Right lobe of liver (tissue), 6 donors: Measurements from ENCODE around the gene CENPP. TPM values are rescaled to one million over a fixed set of nuclear protein-coding genes. Genes with fewer than 3 reads are reported as not detected.

Source experiments
- ATAC-seq, 4 donors: fragments of 200-7000 bp; cut with Tn5 transposase; one replicate each; pipeline ENCODE4 v1.9.1; 2020; ENCODE audit warnings: mild to moderate bottlenecking in 4 of 4, moderate library complexity in 4 of 4
- DNase-seq, 3 donors: peaks; one replicate each; pipeline ENCODE4 v3.0.0-alpha.2; 2020
- H3K27ac ChIP-seq, 3 donors: fragments of 200-600 bp; one replicate each; pipeline ENCODE4 v1.8.0; 2022
- H3K27me3 ChIP-seq, 2 donors: fragments of 200-600 bp; one replicate each; pipeline ENCODE4 v1.8.0; 2022
- H3K36me3 ChIP-seq, 4 donors: fragments of 200-600 bp; sonication (generic) in 1 of 4; one replicate each; pipeline versions ENCODE4 v1.5.1 to v1.8.0; 2017 to 2022; ENCODE audit warnings: control low read depth in 1 of 4
- H3K4me1 ChIP-seq, 4 donors: fragments of 200-600 bp; sonication (generic) in 1 of 4; one replicate each; pipeline versions ENCODE4 v1.5.1 to v1.8.0; 2017 to 2022; ENCODE audit warnings: control low read depth in 1 of 4
- H3K4me3 ChIP-seq, 3 donors: fragments of 200-600 bp; one replicate each; pipeline ENCODE4 v1.8.0; 2022
- H3K9me3 ChIP-seq, 4 donors: fragments of 200-600 bp; sonication (generic) in 1 of 4; one replicate each; pipeline versions ENCODE4 v1.5.1 to v1.8.0; 2017 to 2022; ENCODE audit warnings: control low read depth in 1 of 4
- POLR2A ChIP-seq: fragments of 450-650 bp; IDR thresholded peaks from one replicate; pipeline ENCODE4 v1.6.1; 2017; ENCODE audit warnings: antibody characterized with exemption, mild to moderate bottlenecking
- WGBS: methylation state at CpG from one replicate; pipeline ENCODE4 v1.1.6; 2018; ENCODE audit warnings: low coverage, low lambda C conversion rate; ENCODE audit not compliant: insufficient coverage; ENCODE audit errors: missing lambda C conversion rate; 5-methylcytosine and 5-hydroxymethylcytosine counted together
- intact Hi-C, 2 donors: fragments of 100-400 bp; cut with DNase I; formaldehyde crosslinking; loops; one replicate each; pipeline versions ENCODE4 v1.11.2 to v1.14.1; 2022
- total RNA-seq, 6 experiments: library from RNA; depleted of rRNA in 2 of 6; stranded (reverse); fragments of >200 nt in 2 of 6; fragmentation: NEBNext Ultra II Directional in 3 of 6; extraction: Animal tissue kit (Norgen Biotek cat#: 25700) in 3 of 6; gene quantifications; one replicate each; pipeline versions ENCODE4 v1.1.0 to v1.2.4, GENCODE V29; 2016 to 2023
- TF ChIP-seq, protein P1 (sequence below), 4 donors: fragments of 200-600 bp in 3 of 4; fragments of 450-650 bp in 1 of 4; IDR thresholded peaks; one replicate each; pipeline versions ENCODE4 v1.5.1 to v1.8.0; 2016 to 2022; ENCODE audit warnings: antibody characterized with exemption in 4 of 4, mild to moderate bottlenecking in 2 of 4
- donor health status: DM: no; HTN: yes; CAD: no.
- donor health status: DM: no; HTN: no; CAD: no.
- donor health status: DM: no; HTN: no; CAD: no.
- donor health status: DM: no; HTN: yes; CAD: no.
- donor health status: DM: no; HTN: yes; CAD: no.

Gene CENPP
- total RNA-seq, 6 experiments from 2014 or later: 1.0 to 3.7 (median 1.5) TPM

DNA sequence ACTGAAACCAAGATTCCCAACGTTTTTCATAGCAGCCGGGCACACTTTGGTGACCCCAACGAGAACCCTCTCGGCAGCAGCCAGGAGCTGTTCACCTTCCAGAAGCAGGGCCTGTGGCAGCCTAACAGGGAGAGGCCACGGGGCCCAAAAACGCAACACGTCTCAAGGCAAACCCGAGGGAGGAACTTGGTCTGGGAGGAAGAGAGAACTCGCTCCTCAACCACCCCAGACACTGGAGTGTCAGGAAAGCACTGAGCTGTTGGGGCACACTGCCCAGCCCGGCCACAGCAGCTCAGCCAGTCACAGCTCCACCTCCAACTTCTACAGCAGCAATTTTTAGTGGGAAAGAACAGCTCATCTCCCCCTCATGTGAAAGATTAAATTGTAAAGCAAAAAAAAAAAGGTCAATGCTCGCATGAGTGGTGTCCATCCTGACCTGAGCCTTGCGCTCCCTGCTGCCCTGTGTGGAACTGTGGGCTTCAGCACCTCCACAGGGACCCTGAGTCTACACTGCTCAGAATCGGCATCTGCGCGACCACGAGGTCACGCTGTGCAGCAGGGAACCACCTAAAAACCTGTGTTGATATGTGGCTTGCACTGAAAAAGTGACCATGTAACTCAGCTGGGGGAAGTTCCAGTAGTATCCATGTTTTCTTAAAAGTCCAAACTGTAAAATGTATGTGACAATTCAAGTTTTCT, 289.2 kb downstream of the CENPP start:
- 72% methylated on average over 11 of the region's 17 CpGs for WGBS
- no peaks in the 10 kb centered on the region for H3K27me3 ChIP-seq
- H3K36me3 ChIP-seq: peaks cover 0 to 3% (median 0%) of the 10 kb centered on the region in 4 donors
- DNase-seq (no peak), ATAC-seq (no peak)
- peaks cover 0 to 39% (median 14%) of the 10 kb centered on the region in 4 donors for H3K4me1 ChIP-seq
- no peak overlapping the region for H3K4me3 ChIP-seq
- intact Hi-C loops: no loop called here
- H3K9me3 ChIP-seq: no peaks in the 10 kb centered on the region
- no peak for TF ChIP-seq POLR2A
- TF ChIP-seq, protein P1, sequence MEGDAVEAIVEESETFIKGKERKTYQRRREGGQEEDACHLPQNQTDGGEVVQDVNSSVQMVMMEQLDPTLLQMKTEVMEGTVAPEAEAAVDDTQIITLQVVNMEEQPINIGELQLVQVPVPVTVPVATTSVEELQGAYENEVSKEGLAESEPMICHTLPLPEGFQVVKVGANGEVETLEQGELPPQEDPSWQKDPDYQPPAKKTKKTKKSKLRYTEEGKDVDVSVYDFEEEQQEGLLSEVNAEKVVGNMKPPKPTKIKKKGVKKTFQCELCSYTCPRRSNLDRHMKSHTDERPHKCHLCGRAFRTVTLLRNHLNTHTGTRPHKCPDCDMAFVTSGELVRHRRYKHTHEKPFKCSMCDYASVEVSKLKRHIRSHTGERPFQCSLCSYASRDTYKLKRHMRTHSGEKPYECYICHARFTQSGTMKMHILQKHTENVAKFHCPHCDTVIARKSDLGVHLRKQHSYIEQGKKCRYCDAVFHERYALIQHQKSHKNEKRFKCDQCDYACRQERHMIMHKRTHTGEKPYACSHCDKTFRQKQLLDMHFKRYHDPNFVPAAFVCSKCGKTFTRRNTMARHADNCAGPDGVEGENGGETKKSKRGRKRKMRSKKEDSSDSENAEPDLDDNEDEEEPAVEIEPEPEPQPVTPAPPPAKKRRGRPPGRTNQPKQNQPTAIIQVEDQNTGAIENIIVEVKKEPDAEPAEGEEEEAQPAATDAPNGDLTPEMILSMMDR (IDR thresholded peaks at IDR 0.05): no peak
- peak overlapping the region in 1 of 3 donors; percentile 94 for H3K27ac ChIP-seq

- Histone ChIP-seq H3K4me3 (no peak overlapping the region), H3K9me3 (no peaks in the 10 kb centered on the region), H3K27ac (peak overlapping the region; percentile 63 to 94 (median 75)), H3K36me3 (peaks cover 0 to 3% (median 0%) of the 10 kb centered on the region in 4 donors), H3K27me3 (no peaks in the 10 kb centered on the region), H3K4me1 (peaks cover 0 to 39% (median 14%) of the 10 kb centered on the region in 4 donors)
- DNase-seq (no peak), ATAC-seq (peak in 3 of 4 donors; percentile 20 to 54 (median 27))
- intact Hi-C loops: no loop called here
- TF ChIP-seq, protein P1 (IDR thresholded peaks at IDR 0.05): no peak
- TF ChIP-seq POLR2A: no peak
- WGBS: 76% methylated on average over 11 of the region's 13 CpGs
Observed at GRCh38 chr9:92615790-92616189, 290.0 kb downstream of the CENPP start.

DNA sequence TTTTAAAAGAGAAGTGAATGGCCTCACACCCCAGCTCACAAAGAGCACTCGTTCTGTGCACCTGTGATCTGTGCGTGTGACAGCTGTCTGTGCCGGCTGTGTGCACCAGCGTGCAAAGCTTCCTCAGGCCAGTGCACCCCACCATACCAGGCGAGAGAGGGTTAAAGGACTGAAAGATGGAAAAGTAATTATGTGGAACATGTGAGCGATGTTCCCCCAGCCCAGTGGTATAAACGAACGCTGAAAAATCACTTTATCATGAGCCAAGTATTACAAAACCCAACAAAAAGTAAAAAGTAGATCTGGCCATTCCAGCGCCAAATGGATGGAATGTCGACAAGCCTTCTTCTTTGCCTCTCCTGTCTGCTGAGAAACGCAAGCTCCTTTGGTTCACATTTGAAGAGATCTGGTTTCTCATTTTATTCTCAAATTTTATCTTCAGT, 290.5 kb downstream of the CENPP start:
- H3K36me3 ChIP-seq: peaks cover 0 to 3% (median 0%) of the 10 kb centered on the region in 4 donors
- peak in 3 of 4 donors; percentile 9 to 18 (median 16) for ATAC-seq
- intact Hi-C loops: no loop called here

GRCh38 chr9:92616655-92617111, 290.9 kb downstream of the CENPP start:
- no peaks in the 10 kb centered on the region for H3K9me3 ChIP-seq
- ATAC-seq (peak; percentile 81 to 88 (median 86)), DNase-seq (peak; percentile 79 to 90 (median 84))

More for the DNA sequence above, 290.5 kb downstream of the CENPP start:
- Histone ChIP-seq H3K9me3 (no peaks in the 10 kb centered on the region), H3K27me3 (no peaks in the 10 kb centered on the region), H3K4me1 (peaks cover 0 to 39% (median 14%) of the 10 kb centered on the region in 4 donors), H3K27ac (peak overlapping the region; percentile 63 to 94 (median 75)), H3K4me3 (peak overlapping the region in 1 of 3 donors; percentile 20)
- TF ChIP-seq, protein P1 (IDR thresholded peaks at IDR 0.05): no peak
- no peak for TF ChIP-seq POLR2A
- no peak for DNase-seq
- 52% methylated on average over 11 of the region's 11 CpGs for WGBS

More at GRCh38 chr9:92616655-92617111, 290.9 kb downstream of the CENPP start:
- intact Hi-C loops: no loop called here
- no peaks in the 10 kb centered on the region for H3K27me3 ChIP-seq
- H3K36me3 ChIP-seq: peaks cover 0 to 3% (median 0%) of the 10 kb centered on the region in 4 donors
- H3K27ac ChIP-seq: peak overlapping the region; percentile 63 to 94 (median 75)
- peaks cover 0 to 39% (median 14%) of the 10 kb centered on the region in 4 donors for H3K4me1 ChIP-seq
- WGBS: 43% methylated on average over 8 of the region's 11 CpGs
- peak overlapping the region in 1 of 3 donors; percentile 20 for H3K4me3 ChIP-seq
- TF ChIP-seq, protein P1 (IDR thresholded peaks at IDR 0.05): no peak
- no peak for TF ChIP-seq POLR2A
